Kidney tubule cell (primary cell): ENCODE results near the gene PRDM15.

Experiments
- DNase-seq: peaks from one replicate; pipeline ENCODE4 v3.0.0-alpha.2; 2018; ENCODE audit warnings: low spot score

Gene PRDM15

GRCh38 chr21:41886328-41886727, 7.2 kb upstream of the PRDM15 start:
- DNase-seq, result no peak

GRCh38 chr21:41885341-41886024, 6.3 kb upstream of the PRDM15 start:
- DNase-seq, result no peak

- no peak for DNase-seq
Measured at GRCh38 chr21:41884501-41885030, 5.4 kb upstream of the PRDM15 start.

GRCh38 chr21:41883582-41883981, 4.4 kb upstream of the PRDM15 start:
- DNase-seq, result no peak

- DNase-seq, result no peak
Measured at GRCh38 chr21:41881051-41881450, 1.9 kb upstream of the PRDM15 start.

GRCh38 chr21:41880153-41880552, 1.0 kb upstream of the PRDM15 start:
- no peak for DNase-seq

- peak; percentile 80 for DNase-seq
Measured at GRCh38 chr21:41878831-41879189, 334 bp downstream of the PRDM15 start.

GRCh38 chr21:41877901-41878830, 978 bp downstream of the PRDM15 start:
- peak; percentile 40 for DNase-seq

- DNase-seq, result no peak
Measured at GRCh38 chr21:41876928-41877652, 2.1 kb downstream of the PRDM15 start.

- no peak for DNase-seq
Measured at GRCh38 chr21:41876396-41876795, 2.7 kb downstream of the PRDM15 start.

GRCh38 chr21:41875086-41875485, 4.1 kb downstream of the PRDM15 start:
- DNase-seq, result no peak

GRCh38 chr21:41874611-41875010, 4.5 kb downstream of the PRDM15 start:
- DNase-seq, result no peak

GRCh38 chr21:41873426-41873825, 5.7 kb downstream of the PRDM15 start:
- no peak for DNase-seq

- no peak for DNase-seq
Measured at GRCh38 chr21:41873005-41873404, 6.1 kb downstream of the PRDM15 start.

- no peak for DNase-seq
Measured at GRCh38 chr21:41871293-41872030, 7.7 kb downstream of the PRDM15 start.

- no peak for DNase-seq
Measured at GRCh38 chr21:41869771-41870170, 9.4 kb downstream of the PRDM15 start.

- DNase-seq, result no peak
Measured at GRCh38 chr21:41868062-41868710, 11.0 kb downstream of the PRDM15 start.

- no peak for DNase-seq
Measured at GRCh38 chr21:41867313-41867712, 11.8 kb downstream of the PRDM15 start.

GRCh38 chr21:41866274-41866809, 12.8 kb downstream of the PRDM15 start:
- no peak for DNase-seq

- DNase-seq, result no peak
Measured at GRCh38 chr21:41865002-41865777, 14.0 kb downstream of the PRDM15 start.
